Neural progenitor cell (in vitro differentiated cells): Measurements from ENCODE around the gene ASH1L.

Source experiments
- EZH2 ChIP-seq: fragments of 200-600 bp; sonication (generic); IDR thresholded peaks from 2 replicates; pipeline ENCODE4 v1.6.1; 2017; ENCODE audit warnings: antibody characterized with exemption, mild to moderate bottlenecking, moderate library complexity
- TF ChIP-seq, protein P1 (sequence below): fragments of 200-600 bp; sonication (generic); IDR thresholded peaks from 2 replicates; pipeline ENCODE4 v1.5.1; 2017; ENCODE audit warnings: antibody characterized with exemption, mild to moderate bottlenecking

DNA sequence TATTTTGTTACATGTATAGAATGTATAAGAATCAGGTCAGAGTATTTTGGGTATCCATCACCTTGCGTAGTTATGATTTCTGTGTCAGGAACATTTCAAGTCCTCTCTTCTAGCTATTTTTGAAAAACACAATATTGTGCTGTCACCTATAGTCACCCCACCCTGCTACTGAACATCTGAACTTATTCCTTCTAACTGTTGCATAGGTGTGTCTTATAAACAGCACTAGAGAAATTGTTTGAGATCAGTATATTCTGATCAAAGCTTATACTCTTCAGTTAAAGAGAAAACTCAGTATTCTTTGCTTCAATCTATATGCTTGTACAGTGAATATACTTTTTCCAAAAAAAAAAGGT lies 96.0 kb downstream of the ASH1L start:
- TF ChIP-seq, protein P1, sequence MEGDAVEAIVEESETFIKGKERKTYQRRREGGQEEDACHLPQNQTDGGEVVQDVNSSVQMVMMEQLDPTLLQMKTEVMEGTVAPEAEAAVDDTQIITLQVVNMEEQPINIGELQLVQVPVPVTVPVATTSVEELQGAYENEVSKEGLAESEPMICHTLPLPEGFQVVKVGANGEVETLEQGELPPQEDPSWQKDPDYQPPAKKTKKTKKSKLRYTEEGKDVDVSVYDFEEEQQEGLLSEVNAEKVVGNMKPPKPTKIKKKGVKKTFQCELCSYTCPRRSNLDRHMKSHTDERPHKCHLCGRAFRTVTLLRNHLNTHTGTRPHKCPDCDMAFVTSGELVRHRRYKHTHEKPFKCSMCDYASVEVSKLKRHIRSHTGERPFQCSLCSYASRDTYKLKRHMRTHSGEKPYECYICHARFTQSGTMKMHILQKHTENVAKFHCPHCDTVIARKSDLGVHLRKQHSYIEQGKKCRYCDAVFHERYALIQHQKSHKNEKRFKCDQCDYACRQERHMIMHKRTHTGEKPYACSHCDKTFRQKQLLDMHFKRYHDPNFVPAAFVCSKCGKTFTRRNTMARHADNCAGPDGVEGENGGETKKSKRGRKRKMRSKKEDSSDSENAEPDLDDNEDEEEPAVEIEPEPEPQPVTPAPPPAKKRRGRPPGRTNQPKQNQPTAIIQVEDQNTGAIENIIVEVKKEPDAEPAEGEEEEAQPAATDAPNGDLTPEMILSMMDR: no peak
- TF ChIP-seq EZH2: no peak
